ENCODE results near the gene BPIFB4.

GRCh38 chr20:33030569-33030968 is 48.9 kb upstream of the BPIFB4 start:
- TF ChIP-seq CTCF (IDR thresholded peaks at IDR 0.05; ENCODE audit: low read depth, low read length): no peak
- no peak for TF ChIP-seq POLR2A (IDR thresholded peaks at IDR 0.05; ENCODE audit: extremely low read depth, insufficient read length)
- TF ChIP-seq MYC (IDR thresholded peaks at IDR 0.05; ENCODE audit: low read depth, low read length): no peak
- TF ChIP-seq MAX (IDR thresholded peaks at IDR 0.05; ENCODE audit: low read depth, low read length): no peak
